Measurements from ENCODE around the gene RYR2. TPM values are rescaled to one million over a fixed set of nuclear protein-coding genes. Genes with fewer than 3 reads are reported as not detected.

RYR2 gene
- total and polyA plus RNA-seq, 7 donors, result under 0.01 to 22.4 (median 6.1) TPM

DNA sequence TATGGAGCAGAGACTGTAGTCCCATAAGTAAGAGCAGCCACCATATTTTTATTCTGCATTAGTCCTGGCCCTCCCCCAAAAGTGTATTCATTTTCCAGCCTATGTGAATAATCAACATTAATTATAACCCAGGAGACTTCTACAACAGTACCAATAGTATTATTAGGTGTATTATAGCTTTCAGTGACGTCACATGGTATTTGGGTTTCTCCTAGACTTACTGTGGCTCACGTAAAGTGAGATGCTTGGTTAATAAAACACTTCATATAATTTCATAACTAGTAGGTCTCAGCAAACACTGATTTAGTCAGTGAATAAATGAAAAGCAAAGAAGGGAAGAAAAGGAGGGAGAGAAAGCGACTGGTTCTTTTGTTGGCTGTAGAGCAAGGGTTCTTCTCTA is 762.5 kb downstream of the RYR2 start:
- intact Hi-C loops (cut with DNase I), result no loop called here
- Histone ChIP-seq H3K9me3 (no peaks in the 10 kb centered on the region), H3K36me3 (peaks cover 0 to 6% (median 0%) of the 10 kb centered on the region in 4 donors), H3K27me3 (no peaks in the 10 kb centered on the region), H3K27ac (no peak overlapping the region), H3K4me3 (no peak overlapping the region), H3K4me1 (no peaks in the 10 kb centered on the region)
- no peak for DNase-seq
- no peak for TF ChIP-seq EP300 (IDR thresholded peaks at IDR 0.05)
- WGBS, 2 donors, result 75 to 83% methylated on average over 3 of the region's 3 CpGs

DNA sequence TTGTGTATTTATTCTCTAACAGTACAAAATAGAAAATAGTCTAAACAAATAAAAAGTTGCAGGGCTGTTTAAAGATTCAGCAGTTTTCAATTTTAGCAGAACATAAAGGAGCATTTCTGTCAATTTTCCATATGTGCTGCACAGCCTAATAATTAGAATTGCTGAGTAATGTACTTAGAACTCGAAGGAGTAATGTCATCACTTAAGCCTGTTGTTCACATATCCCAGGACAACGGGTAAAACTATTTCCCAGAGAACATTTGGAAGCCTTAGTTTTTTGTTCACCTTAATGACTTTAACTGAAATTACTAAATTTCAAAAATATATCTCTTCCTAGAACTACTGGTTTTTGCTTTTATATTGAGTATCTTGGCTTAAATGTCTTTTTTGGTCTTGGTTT is 767.1 kb downstream of the RYR2 start:
- Histone ChIP-seq H3K4me3 (no peak overlapping the region), H3K9me3 (no peaks in the 10 kb centered on the region), H3K27ac (no peak overlapping the region), H3K4me1 (no peaks in the 10 kb centered on the region), H3K36me3 (no peaks in the 10 kb centered on the region), H3K27me3 (no peaks in the 10 kb centered on the region)
- DNase-seq, result no peak
- WGBS, 2 donors, result 46 to 66% methylated on average over 2 of the region's 2 CpGs
- TF ChIP-seq EP300 (IDR thresholded peaks at IDR 0.05) (no peak), POLR2AphosphoS5 (IDR thresholded peaks at IDR 0.05) (no peak), POLR2A (IDR thresholded peaks at IDR 0.05) (no peak)
- TF ChIP-seq, protein P1, sequence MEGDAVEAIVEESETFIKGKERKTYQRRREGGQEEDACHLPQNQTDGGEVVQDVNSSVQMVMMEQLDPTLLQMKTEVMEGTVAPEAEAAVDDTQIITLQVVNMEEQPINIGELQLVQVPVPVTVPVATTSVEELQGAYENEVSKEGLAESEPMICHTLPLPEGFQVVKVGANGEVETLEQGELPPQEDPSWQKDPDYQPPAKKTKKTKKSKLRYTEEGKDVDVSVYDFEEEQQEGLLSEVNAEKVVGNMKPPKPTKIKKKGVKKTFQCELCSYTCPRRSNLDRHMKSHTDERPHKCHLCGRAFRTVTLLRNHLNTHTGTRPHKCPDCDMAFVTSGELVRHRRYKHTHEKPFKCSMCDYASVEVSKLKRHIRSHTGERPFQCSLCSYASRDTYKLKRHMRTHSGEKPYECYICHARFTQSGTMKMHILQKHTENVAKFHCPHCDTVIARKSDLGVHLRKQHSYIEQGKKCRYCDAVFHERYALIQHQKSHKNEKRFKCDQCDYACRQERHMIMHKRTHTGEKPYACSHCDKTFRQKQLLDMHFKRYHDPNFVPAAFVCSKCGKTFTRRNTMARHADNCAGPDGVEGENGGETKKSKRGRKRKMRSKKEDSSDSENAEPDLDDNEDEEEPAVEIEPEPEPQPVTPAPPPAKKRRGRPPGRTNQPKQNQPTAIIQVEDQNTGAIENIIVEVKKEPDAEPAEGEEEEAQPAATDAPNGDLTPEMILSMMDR (IDR thresholded peaks at IDR 0.05), result no peak
- intact Hi-C loops (cut with DNase I), result no loop called here

DNA sequence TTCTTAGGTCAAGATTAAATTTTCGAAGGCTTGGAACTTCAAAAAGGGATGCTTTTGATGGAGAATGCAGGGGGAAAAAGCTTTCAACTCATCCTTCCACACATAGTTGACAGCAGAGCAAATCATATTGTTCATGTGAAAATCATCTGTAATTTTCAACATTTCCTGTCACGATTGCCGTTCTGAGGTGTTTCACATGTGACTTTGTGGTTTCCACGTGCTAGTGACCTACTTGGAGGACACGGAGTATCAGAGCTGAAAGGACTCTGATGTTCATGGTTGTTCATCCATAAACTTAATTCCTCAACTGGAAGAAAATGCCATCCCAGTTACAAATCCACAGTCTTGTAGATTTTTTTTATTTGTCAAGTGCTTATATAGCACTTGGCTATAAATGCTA is 769.6 kb downstream of the RYR2 start:
- no peaks in the 10 kb centered on the region for H3K27me3 ChIP-seq
- H3K4me3 ChIP-seq, result no peak overlapping the region
- TF ChIP-seq POLR2AphosphoS5 (IDR thresholded peaks at IDR 0.05) (no peak), EP300 (IDR thresholded peaks at IDR 0.05) (no peak), POLR2A (IDR thresholded peaks at IDR 0.05) (no peak)
- TF ChIP-seq, protein P1 (IDR thresholded peaks at IDR 0.05), result no peak
- 54 to 61% methylated on average over 5 of the region's 5 CpGs for WGBS, 2 donors
- DNase-seq, result no peak
- H3K9me3 ChIP-seq, result no peaks in the 10 kb centered on the region
- intact Hi-C loops (cut with DNase I), result no loop called here
- H3K27ac ChIP-seq, result no peak overlapping the region
- peaks cover 0 to 11% (median 0%) of the 10 kb centered on the region in 4 donors for H3K36me3 ChIP-seq
- H3K4me1 ChIP-seq, result no peaks in the 10 kb centered on the region

DNA sequence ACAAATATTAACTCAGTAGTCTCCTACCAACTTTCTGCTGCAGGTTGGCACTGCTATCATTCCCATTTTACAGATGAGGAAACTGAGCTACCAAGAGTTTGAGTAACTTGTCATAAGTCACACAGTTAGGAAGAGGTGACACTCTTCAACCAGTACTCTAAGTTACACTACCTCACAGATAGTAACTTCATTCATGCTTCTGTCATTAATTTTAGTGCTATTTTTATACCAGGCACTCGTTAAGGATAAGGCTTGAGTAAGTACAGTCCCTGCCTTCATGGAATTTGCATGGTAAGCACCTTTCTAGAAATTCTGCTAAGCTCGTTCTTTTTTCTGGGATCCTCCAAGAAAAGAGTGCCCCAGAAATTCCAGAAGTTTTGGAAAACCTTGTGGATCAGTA is 770.1 kb downstream of the RYR2 start:
- Histone ChIP-seq H3K27me3 (no peaks in the 10 kb centered on the region), H3K4me3 (no peak overlapping the region), H3K36me3 (peaks cover 0 to 11% (median 0%) of the 10 kb centered on the region in 4 donors), H3K27ac (no peak overlapping the region), H3K4me1 (no peaks in the 10 kb centered on the region), H3K9me3 (no peaks in the 10 kb centered on the region)
- intact Hi-C loops (cut with DNase I), result no loop called here
- DNase-seq, result no peak
- no peak for TF ChIP-seq POLR2A (IDR thresholded peaks at IDR 0.05)
- no peak for TF ChIP-seq POLR2AphosphoS5 (IDR thresholded peaks at IDR 0.05)
- TF ChIP-seq EP300 (IDR thresholded peaks at IDR 0.05), result no peak
- TF ChIP-seq, protein P1 (IDR thresholded peaks at IDR 0.05), result no peak
- WGBS, 2 donors, result 71 to 82% methylated on average over 2 of the region's 2 CpGs

DNA sequence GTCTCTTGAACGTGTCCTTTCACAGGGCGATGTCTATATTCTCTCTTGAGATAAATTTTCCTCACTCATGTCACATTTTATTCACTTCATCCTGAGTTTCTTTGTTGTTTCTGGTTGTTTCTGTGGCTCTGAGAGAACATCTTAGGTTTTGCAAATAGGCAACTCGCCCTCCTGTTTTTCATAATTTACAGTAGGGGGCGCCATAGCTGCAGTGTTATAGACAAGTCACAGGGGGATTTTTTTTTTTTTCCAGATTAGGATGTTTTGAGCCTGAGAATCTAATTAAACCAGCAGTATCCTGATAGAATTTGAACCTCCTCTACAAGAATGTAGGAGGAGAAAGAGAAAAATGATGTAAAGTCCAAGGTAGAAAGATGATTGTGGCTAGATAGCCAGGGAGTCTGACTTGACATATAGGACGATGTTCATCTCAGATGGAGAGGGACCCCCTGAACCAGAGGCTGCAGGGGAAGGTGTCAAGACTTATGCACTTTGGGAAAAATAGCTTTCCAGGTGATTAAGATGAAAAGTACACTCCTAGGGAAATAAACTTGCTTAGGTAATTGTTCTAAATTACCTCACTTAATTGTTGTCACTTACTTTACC is 772.4 kb downstream of the RYR2 start:
- H3K27me3 ChIP-seq, result no peaks in the 10 kb centered on the region
- intact Hi-C loops (cut with DNase I), result no loop called here
- DNase-seq, result no peak
- no peaks in the 10 kb centered on the region for H3K4me1 ChIP-seq
- TF ChIP-seq EP300 (IDR thresholded peaks at IDR 0.05), result no peak
- TF ChIP-seq, protein P1 (IDR thresholded peaks at IDR 0.05), result peak in 1 of 4 experiments; percentile 20
- no peak for TF ChIP-seq POLR2A (IDR thresholded peaks at IDR 0.05)
- TF ChIP-seq POLR2AphosphoS5 (IDR thresholded peaks at IDR 0.05), result no peak
- no peak overlapping the region for H3K27ac ChIP-seq
- no peaks in the 10 kb centered on the region for H3K9me3 ChIP-seq
- WGBS, 2 donors, result 40 to 43% methylated on average over 5 of the region's 5 CpGs
- H3K4me3 ChIP-seq, result no peak overlapping the region
- H3K36me3 ChIP-seq, result peaks cover 0 to 19% (median 0%) of the 10 kb centered on the region in 4 donors
